ENCODE data around the gene PRR15L. TPM values are rescaled to one million over a fixed set of nuclear protein-coding genes. Genes with fewer than 3 reads are reported as not detected.

The PRR15L gene
- total and polyA plus RNA-seq, 2 donors (not counting 1 experiment from before 2014, with no cell fraction given), result not detected

DNA sequence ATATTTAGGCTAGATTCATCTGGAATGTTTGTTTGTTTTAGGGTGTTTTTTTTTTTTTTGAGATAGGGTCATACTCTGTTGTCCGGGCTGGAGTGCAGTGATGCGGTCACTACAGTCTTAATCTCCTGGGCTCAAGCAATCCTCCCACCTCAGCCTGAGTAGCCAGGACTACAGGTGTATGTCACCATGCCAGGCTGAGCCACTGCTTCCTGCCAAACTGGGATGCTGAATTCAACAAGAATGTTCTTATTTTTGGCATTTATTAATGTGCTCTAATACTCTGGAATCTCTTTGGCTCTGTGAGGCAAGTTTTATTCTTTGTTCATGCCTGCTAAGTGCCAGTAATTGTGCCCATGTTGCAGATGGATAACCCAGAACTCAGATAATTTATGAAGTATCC is 40.1 kb downstream of the PRR15L start:
- Histone ChIP-seq H2AFZ (ENCODE audit: insufficient read depth, low read depth, low read length, poor library complexity, severe bottlenecking) (no peak overlapping the region), H3K9ac (ENCODE audit: low read length) (no peak overlapping the region), H3K4me1 (ENCODE audit: control insufficient read depth in 2 of 2, insufficient read depth in 2 of 2, low read length in 2 of 2) (no peaks in the 10 kb centered on the region), H3K27me3 (replicated peaks in 1 of 4; ENCODE audit: control extremely low read depth in 1 of 4, control insufficient read depth in 3 of 4, insufficient read depth in 4 of 4, low read length in 3 of 4) (no peaks in the 10 kb centered on the region), H3K4me3 (ENCODE audit: control extremely low read depth in 1 of 5, extremely low read depth in 1 of 5, insufficient read depth in 1 of 5, low read depth in 2 of 5, low read length in 4 of 5) (no peak overlapping the region), H3K4me2 (replicated peaks; ENCODE audit: low read depth, low read length, poor library complexity, severe bottlenecking) (no peak overlapping the region), H3K9me3 (ENCODE audit: control extremely low read depth in 1 of 3, control insufficient read depth in 2 of 3, insufficient read depth in 1 of 3, low read length in 2 of 3) (no peaks in the 10 kb centered on the region), H4K20me1 (ENCODE audit: control insufficient read depth, insufficient read depth, low read length, poor library complexity, severe bottlenecking) (peaks cover 7% of the 10 kb centered on the region), H3K27ac (ENCODE audit: low read length in 2 of 2) (no peak overlapping the region), H3K79me2 (ENCODE audit: control insufficient read depth, insufficient read depth, low read length) (peaks cover 8% of the 10 kb centered on the region), H3K36me3 (replicated peaks in 1 of 2; ENCODE audit: control extremely low read depth in 1 of 2, control insufficient read depth in 1 of 2, extremely low read depth in 1 of 2, insufficient read depth in 2 of 2, low read length in 1 of 2) (peaks cover 2 to 34% of the 10 kb centered on the region in 2 experiments)
- no peak overlapping the region for H3K27ac Mint-ChIP-seq
- DNase-seq (no peak), ATAC-seq (ENCODE audit: low read depth) (no peak)
- TF ChIP-seq EZH2 (IDR thresholded peaks at IDR 0.05; ENCODE audit: borderline replicate concordance, insufficient read depth, low read depth, low read length, poor library complexity, severe bottlenecking), result no peak
- TF ChIP-seq, protein P1, sequence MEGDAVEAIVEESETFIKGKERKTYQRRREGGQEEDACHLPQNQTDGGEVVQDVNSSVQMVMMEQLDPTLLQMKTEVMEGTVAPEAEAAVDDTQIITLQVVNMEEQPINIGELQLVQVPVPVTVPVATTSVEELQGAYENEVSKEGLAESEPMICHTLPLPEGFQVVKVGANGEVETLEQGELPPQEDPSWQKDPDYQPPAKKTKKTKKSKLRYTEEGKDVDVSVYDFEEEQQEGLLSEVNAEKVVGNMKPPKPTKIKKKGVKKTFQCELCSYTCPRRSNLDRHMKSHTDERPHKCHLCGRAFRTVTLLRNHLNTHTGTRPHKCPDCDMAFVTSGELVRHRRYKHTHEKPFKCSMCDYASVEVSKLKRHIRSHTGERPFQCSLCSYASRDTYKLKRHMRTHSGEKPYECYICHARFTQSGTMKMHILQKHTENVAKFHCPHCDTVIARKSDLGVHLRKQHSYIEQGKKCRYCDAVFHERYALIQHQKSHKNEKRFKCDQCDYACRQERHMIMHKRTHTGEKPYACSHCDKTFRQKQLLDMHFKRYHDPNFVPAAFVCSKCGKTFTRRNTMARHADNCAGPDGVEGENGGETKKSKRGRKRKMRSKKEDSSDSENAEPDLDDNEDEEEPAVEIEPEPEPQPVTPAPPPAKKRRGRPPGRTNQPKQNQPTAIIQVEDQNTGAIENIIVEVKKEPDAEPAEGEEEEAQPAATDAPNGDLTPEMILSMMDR (IDR thresholded peaks at IDR 0.05), result no peak
- intact Hi-C loops (cut with micrococcal nuclease), result no loop called here
- H3K4me3 Mint-ChIP-seq, result no peak overlapping the region
- H3K4me1 Mint-ChIP-seq, result no peaks in the 10 kb centered on the region
- CTCF ChIA-PET, result interaction anchor here (0.6 kb wide), 1 partner anchor 327 kb away, joined by 3 read pairs; no protein-coding TSS in a partner anchor
- no peaks in the 10 kb centered on the region for H3K9me3 Mint-ChIP-seq (ENCODE audit: insufficient read depth)
- no CpG with 5 or more reads among the region's 2 CpGs for WGBS (ENCODE audit: insufficient coverage)
- POLR2A ChIA-PET, result no interaction called here
- no peaks in the 10 kb centered on the region for H3K27me3 Mint-ChIP-seq

DNA sequence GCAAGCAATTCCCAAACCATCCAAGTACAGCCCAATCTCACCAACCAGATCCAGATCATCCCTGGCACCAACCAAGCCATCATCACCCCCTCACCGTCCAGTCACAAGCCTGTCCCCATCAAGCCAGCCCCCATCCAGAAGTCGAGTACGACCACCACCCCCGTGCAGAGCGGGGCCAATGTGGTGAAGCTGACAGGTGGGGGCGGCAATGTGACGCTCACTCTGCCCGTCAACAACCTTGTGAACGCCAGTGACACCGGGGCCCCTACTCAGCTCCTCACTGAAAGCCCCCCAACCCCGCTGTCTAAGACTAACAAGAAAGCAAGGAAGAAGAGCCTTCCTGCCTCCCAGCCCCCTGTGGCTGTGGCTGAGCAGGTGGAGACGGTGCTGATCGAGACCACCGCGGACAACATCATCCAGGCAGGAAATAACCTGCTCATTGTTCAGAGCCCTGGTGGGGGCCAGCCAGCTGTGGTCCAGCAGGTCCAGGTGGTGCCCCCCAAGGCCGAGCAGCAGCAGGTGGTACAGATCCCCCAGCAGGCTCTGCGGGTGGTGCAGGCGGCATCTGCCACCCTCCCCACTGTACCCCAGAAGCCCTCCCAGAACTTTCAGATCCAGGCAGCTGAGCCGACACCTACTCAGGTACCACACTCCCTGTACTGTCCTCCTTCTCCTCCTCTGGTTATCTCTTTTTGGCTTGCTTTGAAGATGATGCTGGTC is 41.0 kb downstream of the PRR15L start:
- no peak overlapping the region for H3K4me3 Mint-ChIP-seq
- peaks cover 0 to 29% of the 10 kb centered on the region in 2 experiments for H3K36me3 ChIP-seq (replicated peaks in 1 of 2; ENCODE audit: control extremely low read depth in 1 of 2, control insufficient read depth in 1 of 2, extremely low read depth in 1 of 2, insufficient read depth in 2 of 2, low read length in 1 of 2)
- DNase-seq (no peak), ATAC-seq (ENCODE audit: low read depth) (no peak)
- no peak overlapping the region for H3K27ac Mint-ChIP-seq
- H3K9ac ChIP-seq (ENCODE audit: low read length), result no peak overlapping the region
- CTCF ChIA-PET, result interaction anchor here (0.6 kb wide), 1 partner anchor 328 kb away, joined by 3 read pairs; no protein-coding TSS in a partner anchor
- no peak overlapping the region for H3K27ac ChIP-seq (ENCODE audit: low read length in 2 of 2)
- H3K9me3 ChIP-seq (ENCODE audit: control extremely low read depth in 1 of 3, control insufficient read depth in 2 of 3, insufficient read depth in 1 of 3, low read length in 2 of 3), result no peaks in the 10 kb centered on the region
- no peak overlapping the region for H2AFZ ChIP-seq (ENCODE audit: insufficient read depth, low read depth, low read length, poor library complexity, severe bottlenecking)
- no peaks in the 10 kb centered on the region for H3K27me3 ChIP-seq (replicated peaks in 1 of 4; ENCODE audit: control extremely low read depth in 1 of 4, control insufficient read depth in 3 of 4, insufficient read depth in 4 of 4, low read length in 3 of 4)
- peaks cover 17% of the 10 kb centered on the region for H3K79me2 ChIP-seq (ENCODE audit: control insufficient read depth, insufficient read depth, low read length)
- no peaks in the 10 kb centered on the region for H3K27me3 Mint-ChIP-seq
- peaks cover 7% of the 10 kb centered on the region for H4K20me1 ChIP-seq (ENCODE audit: control insufficient read depth, insufficient read depth, low read length, poor library complexity, severe bottlenecking)
- H3K9me3 Mint-ChIP-seq (ENCODE audit: insufficient read depth), result no peaks in the 10 kb centered on the region
- H3K4me1 Mint-ChIP-seq, result no peaks in the 10 kb centered on the region
- no peaks in the 10 kb centered on the region for H3K4me1 ChIP-seq (ENCODE audit: control insufficient read depth in 2 of 2, insufficient read depth in 2 of 2, low read length in 2 of 2)
- intact Hi-C loops (cut with micrococcal nuclease), result no loop called here
- POLR2A ChIA-PET, result no interaction called here
- WGBS (ENCODE audit: insufficient coverage), result 91% methylated on average over 14 of the region's 19 CpGs
- H3K4me3 ChIP-seq (ENCODE audit: control extremely low read depth in 1 of 5, extremely low read depth in 1 of 5, insufficient read depth in 1 of 5, low read depth in 2 of 5, low read length in 4 of 5), result no peak overlapping the region
- TF ChIP-seq, protein P1 (IDR thresholded peaks at IDR 0.05), result no peak
- H3K4me2 ChIP-seq (replicated peaks; ENCODE audit: low read depth, low read length, poor library complexity, severe bottlenecking), result no peak overlapping the region

All from B cell (primary cell).